HG03565 (cell line): ENCODE data around the gene NAA50.

Experiments used
- ATAC-seq: cut with Tn5 transposase; IDR thresholded peaks from one replicate; pipeline ENCODE4 v1.9.1; 2021; ENCODE audit warnings: mild to moderate bottlenecking, moderate library complexity; ENCODE audit not compliant: unreplicated experiment

NAA50 gene

DNA sequence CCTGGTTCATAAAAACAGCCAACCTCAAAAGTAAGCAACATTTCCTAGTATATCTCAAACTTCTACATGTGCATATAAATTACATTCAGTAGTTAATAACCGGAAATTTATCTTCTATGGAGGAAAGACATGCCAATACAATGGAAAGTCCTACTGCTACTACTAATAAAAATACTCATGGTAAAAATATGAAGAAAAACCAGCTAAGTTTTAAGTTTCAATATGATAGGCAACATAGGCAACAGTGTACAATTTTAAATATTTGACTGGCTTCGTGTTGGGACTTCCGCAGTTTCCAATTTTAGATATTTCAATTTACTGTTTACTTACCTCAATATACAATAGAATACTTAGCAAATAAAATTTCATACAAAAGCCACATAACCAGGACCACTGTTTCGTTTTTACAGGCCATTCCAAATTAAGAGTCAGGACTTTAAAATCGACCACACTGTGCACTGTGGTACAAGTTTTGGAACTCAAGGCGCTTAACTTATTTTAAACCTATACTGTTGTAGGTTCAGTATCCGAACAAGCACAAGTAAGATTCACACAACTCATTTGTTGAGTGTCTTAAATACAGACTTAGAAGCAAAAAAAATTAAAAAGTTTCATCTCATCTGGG is 2.9 kb downstream of the NAA50 start:
- no peak for ATAC-seq

DNA sequence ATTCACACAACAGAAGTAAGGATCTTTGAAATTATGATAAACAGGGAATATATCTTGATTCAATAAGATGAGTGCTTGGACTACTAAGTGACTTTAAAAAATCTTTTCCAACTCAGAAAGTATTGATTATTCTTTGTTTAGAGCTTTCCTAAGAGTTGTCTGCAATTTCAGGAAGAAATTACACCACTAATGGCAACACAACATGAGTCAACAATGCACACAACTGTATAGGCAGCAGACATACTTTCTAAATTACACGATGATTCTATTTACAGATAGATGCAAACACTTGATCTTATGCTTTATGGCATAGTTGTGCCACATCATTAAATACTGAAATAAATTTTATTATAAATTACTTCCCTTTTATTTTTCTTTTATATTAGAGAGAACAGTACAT is 4.4 kb downstream of the NAA50 start:
- no peak for ATAC-seq

GRCh38 chr3:113741086-113741485 is 5.0 kb downstream of the NAA50 start:
- ATAC-seq: no peak

DNA sequence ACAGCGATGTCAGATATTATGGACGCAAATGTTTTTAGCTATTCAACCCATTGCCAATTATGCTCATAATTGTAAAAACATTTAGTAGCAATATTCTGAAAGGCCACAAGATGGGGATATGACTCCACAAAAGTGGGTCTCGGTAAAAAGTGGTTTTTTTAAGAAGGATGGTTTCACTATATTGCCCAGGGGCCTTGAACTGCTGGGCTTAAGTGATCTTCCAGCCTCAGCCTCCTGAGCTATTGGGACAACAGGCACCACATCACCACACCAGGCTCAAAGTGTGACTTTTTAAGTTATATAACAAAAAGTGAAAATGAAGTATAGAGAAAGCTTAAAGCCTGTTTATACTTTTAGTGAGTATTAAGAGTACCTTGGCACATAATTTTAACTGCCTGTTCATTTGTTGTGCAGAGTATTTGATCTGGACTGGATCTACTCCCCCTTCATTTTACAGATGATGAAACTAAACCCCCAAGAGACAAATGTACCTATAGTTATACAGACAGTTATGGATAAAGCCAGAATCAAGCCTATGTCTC is 9.4 kb downstream of the NAA50 start:
- ATAC-seq: peak; percentile 71

- no peak for ATAC-seq
Observed at GRCh38 chr3:113731694-113732093, 14.4 kb downstream of the NAA50 start.

- ATAC-seq: no peak
Observed at GRCh38 chr3:113730550-113730949, 15.5 kb downstream of the NAA50 start.

DNA sequence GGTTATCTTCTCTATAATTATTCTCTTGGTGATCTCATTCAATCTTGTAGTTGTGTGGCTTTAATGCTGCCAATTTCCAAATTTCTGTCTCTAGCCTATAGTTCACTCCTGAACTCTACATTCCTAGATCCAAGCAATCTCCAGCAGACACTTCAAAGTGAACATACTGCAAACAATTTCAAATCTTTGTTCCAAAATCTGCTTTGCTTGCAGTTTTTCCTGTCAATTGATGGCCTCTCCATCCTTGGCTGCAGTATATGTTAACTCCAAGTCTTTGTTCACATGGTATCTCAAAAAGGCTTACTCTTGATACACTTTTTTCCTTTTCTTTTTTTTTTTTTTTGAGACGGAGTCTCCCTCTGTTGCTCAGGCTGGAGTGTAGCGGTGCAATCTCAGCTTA is 17.4 kb downstream of the NAA50 start:
- no peak for ATAC-seq

DNA sequence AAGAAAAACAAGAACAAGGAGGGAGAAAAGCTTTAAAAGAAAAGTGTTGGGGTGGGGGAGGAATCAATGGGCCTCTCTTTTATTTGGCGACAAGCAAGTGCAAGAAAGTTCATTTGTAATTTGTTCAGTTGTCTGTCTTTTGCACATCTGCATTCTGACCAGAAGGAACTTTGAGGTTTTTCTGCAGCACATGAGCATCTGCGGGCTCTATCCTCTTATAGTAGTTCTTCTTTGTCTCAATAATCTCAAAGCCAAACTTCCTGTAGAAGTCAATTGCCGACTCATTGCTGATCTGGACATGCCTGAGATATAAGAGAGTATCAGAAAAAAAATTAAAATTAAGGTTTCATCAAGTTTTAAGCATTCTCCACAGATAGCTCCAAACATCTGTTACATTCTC is 24.4 kb downstream of the NAA50 start:
- no peak for ATAC-seq

GRCh38 chr3:113719758-113720157 is 26.3 kb downstream of the NAA50 start:
- ATAC-seq: no peak

DNA sequence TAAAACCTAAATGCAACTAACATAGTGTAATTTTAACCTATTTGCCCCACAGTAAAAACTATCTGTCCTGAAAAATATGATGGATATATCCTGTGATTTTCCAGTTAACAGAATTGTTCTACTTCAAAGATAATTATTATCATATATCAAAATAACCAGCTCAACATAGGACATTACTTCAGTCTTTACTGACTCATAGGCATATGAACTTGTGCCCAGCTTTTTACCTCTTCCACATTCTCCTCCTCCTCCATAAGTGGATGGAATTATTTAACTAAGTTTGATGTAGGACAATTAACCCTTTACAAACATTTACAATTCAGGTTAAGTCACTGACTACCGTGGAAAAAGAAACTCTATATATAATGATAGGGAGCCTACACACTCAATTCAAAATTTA is 26.8 kb downstream of the NAA50 start:
- no peak for ATAC-seq

- no peak for ATAC-seq
Observed at GRCh38 chr3:113717818-113718217, 28.2 kb downstream of the NAA50 start.

GRCh38 chr3:113717308-113717707 is 28.7 kb downstream of the NAA50 start:
- ATAC-seq: no peak

DNA sequence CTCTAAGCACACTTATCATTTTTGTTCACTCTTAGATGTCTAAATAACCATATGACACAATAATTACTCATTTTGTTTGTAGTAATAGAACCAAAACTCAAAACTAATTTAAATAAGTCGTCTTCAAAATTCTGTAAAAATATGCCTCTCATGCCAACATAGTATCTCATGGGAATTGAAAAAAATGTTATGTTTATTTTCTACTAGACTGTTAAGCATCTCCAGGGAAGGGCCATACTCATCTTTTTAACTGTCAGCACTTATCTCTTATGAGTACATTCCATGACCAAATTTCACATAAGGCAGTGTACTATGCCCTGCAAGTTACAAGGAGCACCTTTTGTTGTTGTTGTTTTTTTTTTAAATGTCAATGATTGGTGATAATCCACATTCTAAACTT is 31.3 kb downstream of the NAA50 start:
- no peak for ATAC-seq

DNA sequence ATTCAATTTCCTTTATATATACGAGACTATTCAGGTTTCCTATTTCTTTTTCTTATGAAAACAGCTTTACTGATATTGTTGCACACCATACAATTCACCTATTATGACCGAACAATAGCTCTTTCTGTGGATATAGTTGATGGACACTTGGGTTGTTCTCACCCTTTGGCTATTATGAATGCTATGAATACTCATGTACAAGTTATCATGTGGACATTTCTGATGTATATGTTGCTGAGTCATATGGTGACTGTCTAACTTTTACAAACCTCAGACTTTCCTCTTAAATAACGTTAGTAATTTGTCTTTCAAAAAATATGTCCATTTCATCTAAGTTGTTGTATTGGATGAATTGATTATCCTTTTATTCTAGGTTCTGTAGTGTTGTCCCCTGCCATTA is 33.9 kb downstream of the NAA50 start:
- ATAC-seq: no peak

- no peak for ATAC-seq
Observed at GRCh38 chr3:113707835-113708234, 38.2 kb downstream of the NAA50 start.

DNA sequence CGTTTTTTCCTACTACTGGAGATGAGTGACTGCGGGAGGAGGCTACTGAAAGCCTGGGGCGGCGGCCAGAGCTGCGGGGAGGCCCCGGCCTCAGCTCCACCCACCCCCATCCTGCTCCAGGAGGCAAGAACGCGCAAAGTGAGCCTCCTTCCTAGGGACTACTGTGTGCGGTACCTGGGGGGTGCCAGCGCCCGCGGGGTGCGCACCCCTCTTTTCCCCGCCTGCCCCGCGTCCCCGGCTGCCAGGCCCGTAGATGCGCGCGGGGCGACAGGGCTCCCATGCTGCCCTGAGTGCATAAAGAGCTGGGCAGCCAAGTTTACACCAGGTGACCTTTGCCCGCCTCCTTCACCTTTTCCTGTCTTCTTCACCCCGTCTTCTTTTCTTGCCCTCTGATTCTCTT is 47.1 kb downstream of the NAA50 start:
- no peak for ATAC-seq

DNA sequence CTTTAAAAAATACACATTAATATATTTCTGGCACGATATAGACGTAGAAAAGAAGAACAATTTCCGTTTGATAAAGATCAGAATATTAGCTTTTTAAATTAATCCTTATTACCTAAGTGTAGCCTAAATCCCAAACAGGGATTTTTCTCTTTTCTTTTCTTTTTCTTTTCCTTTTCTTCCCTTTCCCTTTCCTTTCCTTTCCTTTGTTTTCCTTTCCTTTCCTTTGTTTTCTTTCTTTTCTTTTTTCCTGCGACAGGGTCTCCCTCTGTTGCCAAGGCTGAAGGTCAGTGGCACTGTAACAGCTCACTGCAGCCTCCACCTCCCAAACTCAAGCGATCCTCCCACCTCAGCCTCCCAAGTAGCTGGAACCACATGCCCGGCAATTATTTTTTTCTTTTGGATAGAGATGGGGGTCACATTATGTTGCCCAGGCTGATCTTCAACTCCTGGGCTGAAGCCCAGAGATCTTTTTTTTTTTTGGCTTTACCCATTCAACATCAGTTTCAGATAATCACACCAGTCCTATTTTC is 47.8 kb downstream of the NAA50 start:
- ATAC-seq: no peak

- ATAC-seq: no peak
Observed at GRCh38 chr3:113697500-113698090, 48.5 kb downstream of the NAA50 start.

DNA sequence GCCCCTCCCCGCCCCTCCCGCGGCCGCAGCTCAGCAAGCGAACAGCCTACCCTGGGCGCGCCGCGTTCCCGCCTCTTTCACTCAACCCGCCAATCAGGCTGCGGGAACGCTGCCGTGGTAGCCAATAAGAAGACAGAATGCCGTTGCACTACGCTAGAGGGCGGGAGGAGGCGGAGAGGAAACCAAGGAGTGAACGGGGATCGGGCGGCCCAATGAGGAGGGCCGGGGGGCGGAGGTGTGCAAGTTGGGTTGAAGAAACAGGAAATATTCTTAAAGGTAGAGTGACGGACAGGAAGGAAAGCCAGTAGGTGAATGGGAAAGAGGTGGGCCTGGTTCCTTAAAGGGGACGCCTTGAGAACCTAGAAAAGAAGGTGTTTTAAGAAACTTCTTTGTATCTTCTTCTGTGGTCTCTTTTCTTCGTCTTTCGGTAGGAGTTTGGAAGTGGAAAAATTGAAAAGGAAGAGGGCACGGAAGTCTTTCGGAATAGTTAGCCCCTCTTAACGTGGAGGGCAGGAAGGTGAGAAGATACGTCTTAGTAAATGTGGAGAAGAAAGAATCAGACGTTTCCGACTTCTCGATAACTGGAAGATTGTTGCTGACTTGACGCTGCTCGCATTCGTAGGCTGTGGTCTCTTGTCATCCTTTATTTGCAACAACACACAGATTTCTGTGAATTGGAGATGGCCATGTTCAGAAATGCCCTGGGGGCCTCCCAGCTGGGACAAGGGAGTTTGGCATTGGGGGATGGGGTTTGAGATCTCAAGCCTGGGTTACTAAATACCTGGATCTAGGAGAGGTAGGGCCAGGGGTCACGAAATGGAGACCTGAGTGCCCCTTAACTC is 49.2 kb downstream of the NAA50 start:
- peak; percentile 92 for ATAC-seq

DNA sequence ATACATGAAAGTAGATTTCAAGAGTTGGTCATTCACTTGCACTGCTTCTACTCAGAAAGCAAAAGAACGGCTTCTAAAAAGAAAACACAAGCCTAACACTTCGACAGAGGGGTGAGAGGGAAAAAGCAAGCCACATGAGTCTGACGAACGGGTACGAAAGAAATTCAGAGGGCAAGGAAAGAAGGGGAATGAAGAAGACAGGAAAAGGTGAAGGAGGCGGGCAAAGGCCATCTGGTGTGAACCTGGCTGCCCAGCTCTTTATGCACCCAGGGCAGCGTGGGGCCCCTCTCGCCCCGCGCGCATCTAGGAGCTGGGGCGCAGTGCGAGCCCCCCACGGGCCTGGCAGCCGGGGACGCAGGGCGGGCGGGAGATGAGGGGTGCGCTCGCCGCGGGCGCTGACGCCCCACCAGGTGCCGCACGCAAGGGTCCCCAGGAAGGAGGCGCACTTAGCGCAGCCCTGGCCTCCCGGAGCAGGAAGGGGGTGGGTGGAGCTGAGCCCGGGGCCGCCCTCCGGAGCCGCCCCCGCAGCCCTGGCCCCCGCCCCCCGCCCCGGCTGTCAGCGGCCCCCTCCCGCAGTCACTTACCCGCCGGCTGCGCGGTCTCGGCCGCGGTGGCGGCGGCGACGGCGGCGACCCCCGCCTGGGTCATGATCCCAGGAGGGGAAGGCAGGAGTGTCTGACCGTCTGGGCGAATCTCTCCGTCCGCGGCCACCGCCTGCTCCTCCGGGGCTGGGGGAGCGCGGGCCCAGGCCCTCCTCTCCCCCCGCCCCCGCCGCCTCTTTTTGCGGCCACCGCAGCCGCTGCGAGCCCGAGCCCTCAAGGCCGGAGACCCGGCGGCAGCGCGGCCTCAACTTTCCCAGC is 50.0 kb downstream of the NAA50 start, which contains the start of gene USF3:
Gene USF3, minus strand, starts transcription at position 857 of the 860 bp plus-strand sequence. CDS start 21,764 bp downstream, outside the sequence.
- peak; percentile 41 for ATAC-seq

GRCh38 chr3:113695431-113695785 is 50.6 kb downstream of the NAA50 start:
- ATAC-seq: no peak
